Right renal cortex interstitium (tissue), 3 donors: ENCODE data around the gene PUS3. TPM values are rescaled to one million over a fixed set of nuclear protein-coding genes. Genes with fewer than 3 reads are reported as not detected.
"Not testable (repeated sequence)": the region's sequence is repeated elsewhere in the genome, so short reads cannot be mapped to it uniquely, and the experiment has no call there.

Experiments used
- DNase-seq, 3 donors: peaks; one replicate each; pipeline ENCODE4 v3.0.0-alpha.2; 2013; ENCODE audit warnings: low read depth in 3 of 3, low spot score in 2 of 3
- polyA plus RNA-seq, 3 donors: library from polyadenylated mRNA; unstranded; fragments of 120-200 nt; gene quantifications; one replicate each; pipeline ENCODE4 v1.2.1, GENCODE V29; 2013; ENCODE audit not compliant: insufficient read length in 3 of 3

PUS3 gene
- polyA plus RNA-seq, 3 donors = 18.5 to 21.8 (median 19.7) TPM

- no peak for DNase-seq
Measured at GRCh38 chr11:125922156-125922555, 19.1 kb upstream of the PUS3 start.

- DNase-seq = no peak
Measured at GRCh38 chr11:125921042-125921441, 18.0 kb upstream of the PUS3 start.

- no peak for DNase-seq
Measured at GRCh38 chr11:125918140-125918840, 15.3 kb upstream of the PUS3 start.

GRCh38 chr11:125916683-125917347, 13.8 kb upstream of the PUS3 start:
- DNase-seq = no peak

- DNase-seq = not testable (repeated sequence)
Measured at GRCh38 chr11:125914601-125915000, 11.6 kb upstream of the PUS3 start.

GRCh38 chr11:125910226-125910849, 7.3 kb upstream of the PUS3 start:
- no peak for DNase-seq

GRCh38 chr11:125904678-125905077, 1.7 kb upstream of the PUS3 start:
- no peak for DNase-seq

- DNase-seq = peak in 1 of 3 donors; percentile 10
Measured at GRCh38 chr11:125903711-125904659, 979 bp upstream of the PUS3 start, which contains the start of gene DDX25. Gene DDX25, plus strand, starts transcription at chr11:125904508. Its CDS starts 10 bp downstream, at chr11:125904518.

GRCh38 chr11:125902277-125902926, 604 bp downstream of the PUS3 start:
- no peak for DNase-seq

- DNase-seq = no peak
Measured at GRCh38 chr11:125901872-125902271, 1.1 kb downstream of the PUS3 start.

GRCh38 chr11:125892994-125893393, 10.0 kb downstream of the PUS3 start:
- DNase-seq = no peak

GRCh38 chr11:125892071-125892470, 10.9 kb downstream of the PUS3 start:
- DNase-seq = no peak

GRCh38 chr11:125890447-125891100, 12.4 kb downstream of the PUS3 start:
- DNase-seq = no peak

GRCh38 chr11:125887373-125888324, 15.4 kb downstream of the PUS3 start, which contains the start of gene HYLS1:
Gene HYLS1, plus strand, starts transcription at chr11:125887668. Its CDS starts 11,701 bp downstream, at chr11:125899369.
- DNase-seq = peak; percentile 84 to 87 (median 85)

GRCh38 chr11:125886997-125887372, 16.0 kb downstream of the PUS3 start:
- peak in 2 of 3 donors; percentile 7 to 25 for DNase-seq

- DNase-seq = no peak
Measured at GRCh38 chr11:125883375-125883774, 19.6 kb downstream of the PUS3 start.

GRCh38 chr11:125881291-125881690, 21.7 kb downstream of the PUS3 start:
- DNase-seq = no peak

GRCh38 chr11:125874556-125875124, 28.4 kb downstream of the PUS3 start:
- DNase-seq = peak; percentile 41 to 56 (median 47)
